SHP77 treated with DMSO at 0.1 percent for 48 hours (cell line): ENCODE results near the gene SCART1.
A peak's percentile ranks its signal among the peaks of the same experiment; 100 is the strongest.
"Not testable (repeated sequence)": the region's sequence is repeated elsewhere in the genome, so short reads cannot be mapped to it uniquely, and the experiment has no call there.

Experiments used
- DNase-seq: peaks from one replicate; lab custom pipeline; 2025; lab: John Stamatoyannopoulos, UW

The SCART1 gene

DNA sequence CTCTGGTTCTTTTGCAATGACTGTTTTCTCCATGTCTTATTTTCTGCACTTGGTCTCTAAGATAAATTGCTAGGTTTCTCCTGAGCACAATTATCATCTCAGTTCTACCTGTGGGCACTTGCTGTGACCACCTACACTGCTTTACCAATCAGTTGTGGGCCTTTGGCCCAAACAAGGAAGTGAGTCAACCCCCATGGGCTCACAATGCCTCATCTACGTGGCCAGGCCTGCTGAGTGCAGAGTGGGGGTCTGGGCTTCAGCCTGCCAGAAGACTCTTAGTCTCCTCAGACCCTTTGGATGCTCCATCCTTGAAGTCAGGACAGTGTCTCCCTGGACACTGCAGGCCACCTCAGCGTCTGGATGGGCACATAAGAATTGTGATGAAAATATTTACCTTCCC lies 20.3 kb downstream of the SCART1 start:
- no peak for DNase-seq

DNA sequence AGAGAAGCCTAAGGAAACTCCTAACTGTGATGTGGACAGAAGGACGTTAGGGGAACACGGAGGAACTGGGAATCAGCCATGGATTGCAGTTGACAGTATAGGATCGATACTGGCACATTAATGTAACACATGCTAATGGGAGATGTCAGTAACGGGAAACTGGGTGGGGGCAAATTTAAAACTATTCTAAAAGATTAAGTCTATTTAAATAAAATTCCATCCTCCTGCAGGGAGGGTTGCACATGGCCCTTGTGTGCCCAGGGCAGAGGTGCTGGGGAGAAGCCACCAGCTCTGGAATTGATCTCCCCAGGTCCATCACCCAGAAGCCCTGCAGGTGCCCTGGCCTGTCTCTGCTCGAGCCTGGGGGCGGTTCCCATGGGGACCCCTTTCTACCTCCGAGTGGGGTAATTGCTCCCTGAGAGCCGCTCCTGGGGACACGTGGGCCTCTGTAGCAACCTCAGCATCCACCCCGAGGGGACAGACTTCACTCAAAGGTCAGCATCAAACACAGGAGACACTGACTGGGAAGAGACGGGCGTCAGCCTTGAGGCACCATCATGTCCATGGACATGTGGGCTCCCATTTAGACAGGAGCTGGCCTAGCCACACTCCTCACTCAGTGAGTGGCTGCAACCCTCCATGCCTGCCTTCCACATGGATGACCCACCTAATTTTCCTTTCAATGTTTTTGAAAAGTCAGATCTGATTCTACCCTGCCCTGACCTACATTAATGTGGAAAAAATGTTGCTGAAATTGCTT lies 21.1 kb downstream of the SCART1 start:
- no peak for DNase-seq

GRCh38 chr10:133475425-133475734 lies 21.6 kb downstream of the SCART1 start:
- DNase-seq = no peak

- DNase-seq = no peak
These were observed 22.3 kb downstream of the SCART1 start for GRCh38 chr10:133475821-133476640.

DNA sequence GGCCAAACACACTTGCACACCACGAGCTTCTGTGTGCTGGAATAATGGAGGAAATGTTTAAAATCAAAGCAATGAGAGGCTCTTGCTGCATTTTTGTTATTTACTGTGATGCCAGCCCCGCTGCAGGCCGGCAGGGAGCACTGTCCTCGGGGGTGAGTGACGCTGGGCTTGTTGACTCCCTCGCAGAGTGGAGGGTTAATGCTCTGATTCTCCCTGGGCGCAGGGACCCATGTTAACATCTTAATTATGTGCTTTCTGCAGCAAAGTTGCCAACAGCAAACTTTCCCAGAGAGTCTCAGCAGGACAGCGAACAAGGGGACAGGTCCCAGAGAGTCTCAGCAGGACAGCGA lies 22.9 kb downstream of the SCART1 start:
- no peak for DNase-seq

DNA sequence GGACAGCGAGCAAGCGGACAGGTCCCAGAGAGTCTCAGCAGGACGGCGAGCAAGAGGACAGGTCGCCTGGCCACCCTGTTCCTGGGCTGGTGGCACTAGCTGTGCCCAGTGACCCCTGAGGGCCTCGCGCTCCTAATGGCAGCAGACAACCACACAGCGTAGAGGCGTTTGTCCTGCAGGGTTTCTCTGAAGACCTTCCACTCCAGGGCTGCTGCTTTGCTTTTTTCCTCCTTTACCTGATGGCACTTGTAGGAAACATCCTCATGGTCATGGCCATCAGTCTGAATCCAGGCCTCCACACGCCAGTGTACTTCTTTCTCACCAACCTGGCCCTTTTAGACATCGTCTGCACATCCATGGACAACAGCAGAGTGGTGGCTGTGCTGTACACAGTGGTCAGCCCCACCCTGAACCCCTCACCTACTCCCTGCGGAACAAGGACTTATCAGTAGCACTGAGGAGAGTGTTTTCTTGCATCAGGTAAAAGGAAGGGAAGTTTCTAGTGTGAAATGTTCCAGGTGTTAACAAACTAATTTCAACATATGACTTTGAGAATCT lies 27.4 kb downstream of the SCART1 start:
- no peak for DNase-seq

- no peak for DNase-seq
These were observed 27.9 kb downstream of the SCART1 start for GRCh38 chr10:133481657-133482056.

DNA sequence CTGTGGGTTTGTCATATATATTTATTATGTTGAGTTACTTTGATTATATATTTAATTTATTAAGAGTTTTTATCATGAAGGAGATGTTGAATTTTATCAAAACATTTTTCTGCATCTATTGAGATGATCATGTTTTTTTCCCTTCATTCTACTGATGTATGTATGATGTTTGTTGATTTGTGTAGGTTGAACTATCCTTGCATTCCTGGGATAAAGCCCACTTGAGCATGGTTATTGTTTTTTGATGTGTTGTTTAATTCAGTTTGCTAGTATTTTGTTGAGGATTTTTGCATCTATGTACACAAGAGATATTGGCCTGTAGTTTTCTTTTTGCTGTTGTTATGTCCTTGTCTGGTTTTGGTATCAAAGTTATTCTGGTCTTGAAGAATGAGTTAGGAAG lies 31.1 kb downstream of the SCART1 start:
- no peak for DNase-seq

GRCh38 chr10:133487085-133487484 lies 33.3 kb downstream of the SCART1 start:
- DNase-seq = no peak

DNA sequence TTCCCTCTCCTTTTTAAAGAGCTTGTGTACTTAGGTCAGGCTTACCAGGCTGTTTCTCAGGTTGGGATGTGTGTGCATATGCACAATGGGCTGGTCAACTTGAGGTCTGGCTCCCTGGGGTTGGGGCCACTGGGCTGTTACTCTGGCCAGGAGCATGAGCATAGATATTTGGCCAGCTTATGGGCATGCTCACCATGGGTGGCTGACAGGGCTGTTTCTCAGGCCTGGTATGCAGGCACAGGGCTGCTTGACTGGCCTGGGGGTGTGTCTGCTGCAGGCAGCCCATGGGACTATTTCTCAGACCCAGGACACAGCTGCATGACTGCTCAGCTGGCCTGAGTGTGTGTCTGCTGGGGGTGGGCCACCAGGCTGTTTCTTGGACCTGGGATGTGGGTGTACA lies 34.6 kb downstream of the SCART1 start:
- DNase-seq = no peak

GRCh38 chr10:133489816-133490588 lies 36.3 kb downstream of the SCART1 start:
- DNase-seq = no peak

DNA sequence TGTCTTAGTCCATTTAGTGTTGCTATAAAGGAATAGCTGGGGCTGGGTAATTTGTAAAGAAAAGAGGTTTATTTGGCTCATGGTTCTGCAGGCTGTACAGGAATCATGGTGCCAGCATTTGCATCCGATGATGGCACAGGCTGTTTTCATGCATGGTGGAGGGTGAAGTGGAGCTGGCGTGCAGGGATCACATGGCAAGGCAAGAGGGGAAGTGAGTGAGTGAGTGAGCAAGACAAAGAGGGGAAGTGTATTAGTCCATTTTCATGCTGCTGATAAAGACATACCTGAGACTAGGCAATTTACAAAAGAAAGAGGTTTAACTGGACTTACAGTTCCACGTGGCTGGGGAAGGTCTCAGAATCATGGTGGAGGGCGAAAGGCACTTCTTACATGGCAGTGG lies 39.8 kb downstream of the SCART1 start:
- DNase-seq = not testable (repeated sequence)

DNA sequence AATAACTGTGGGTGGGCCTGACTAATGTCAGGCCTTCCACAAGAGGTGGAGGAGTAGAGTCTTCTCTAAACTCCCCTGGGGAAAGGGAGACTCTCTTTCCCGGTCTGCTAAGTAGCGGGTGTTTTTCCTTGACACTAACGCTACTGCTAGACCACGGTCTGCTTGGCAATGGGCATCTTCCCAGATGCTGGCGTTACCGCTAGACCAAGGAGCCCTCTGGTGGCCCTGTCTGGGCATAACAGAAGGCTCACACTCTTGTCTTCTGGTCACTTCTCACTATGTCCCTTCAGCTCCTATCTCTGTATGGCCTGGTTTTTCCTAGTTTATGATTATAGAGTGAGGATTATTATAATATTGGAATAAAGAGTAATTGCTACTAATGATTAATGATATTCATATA lies 43.6 kb downstream of the SCART1 start:
- DNase-seq = not testable (repeated sequence)

GRCh38 chr10:133499176-133499575 lies 45.4 kb downstream of the SCART1 start:
- DNase-seq = not testable (repeated sequence)

GRCh38 chr10:133500897-133501296 lies 47.2 kb downstream of the SCART1 start:
- not testable (repeated sequence) for DNase-seq

GRCh38 chr10:133509700-133510099 lies 56.0 kb downstream of the SCART1 start:
- DNase-seq = no peak

DNA sequence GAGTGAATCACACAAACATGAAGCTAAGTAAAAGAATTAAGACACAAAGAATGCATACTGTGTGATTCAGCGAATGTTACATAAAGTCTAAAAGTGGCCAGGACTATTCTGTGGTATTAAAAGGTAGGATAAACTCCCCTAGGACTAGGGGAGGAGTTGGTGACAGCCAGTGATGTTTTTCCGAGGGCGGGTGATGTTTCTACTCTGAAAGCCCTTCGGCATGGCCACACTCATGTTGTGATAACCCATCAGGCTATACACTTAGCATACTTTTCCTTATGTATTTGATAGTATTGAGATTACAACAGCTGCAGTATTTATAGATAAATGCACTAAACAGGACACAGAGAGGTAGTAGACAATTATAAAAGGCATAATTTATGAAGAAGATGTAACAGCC lies 57.7 kb downstream of the SCART1 start:
- no peak for DNase-seq

DNA sequence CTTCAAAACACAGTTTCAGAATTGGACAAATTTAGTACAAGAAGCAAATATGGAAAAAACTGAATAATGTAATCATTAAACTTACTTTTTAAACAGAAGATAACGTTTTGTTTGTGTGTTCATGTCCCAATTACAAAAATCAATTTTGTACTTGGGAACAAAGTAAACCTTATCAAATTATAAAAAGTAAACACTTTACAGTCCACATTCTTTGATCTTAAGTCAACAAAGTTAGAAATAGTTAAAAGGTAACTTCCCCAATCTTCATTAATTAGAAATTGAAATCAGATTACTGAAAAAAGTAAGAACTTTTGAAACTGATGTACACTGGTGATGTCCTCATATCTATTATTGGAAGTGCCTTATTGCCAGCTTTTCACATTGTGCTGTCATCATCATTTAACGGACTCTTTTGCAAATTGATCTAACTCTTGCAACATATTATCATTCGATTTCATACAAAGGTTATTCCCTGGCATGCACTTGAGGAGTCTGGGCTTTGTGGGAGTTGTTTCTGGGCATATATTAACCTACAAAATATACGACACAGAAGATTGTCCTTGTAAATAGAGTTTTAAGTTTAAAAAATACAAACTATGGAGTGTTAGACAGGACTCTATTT lies 58.3 kb downstream of the SCART1 start:
- no peak for DNase-seq

DNA sequence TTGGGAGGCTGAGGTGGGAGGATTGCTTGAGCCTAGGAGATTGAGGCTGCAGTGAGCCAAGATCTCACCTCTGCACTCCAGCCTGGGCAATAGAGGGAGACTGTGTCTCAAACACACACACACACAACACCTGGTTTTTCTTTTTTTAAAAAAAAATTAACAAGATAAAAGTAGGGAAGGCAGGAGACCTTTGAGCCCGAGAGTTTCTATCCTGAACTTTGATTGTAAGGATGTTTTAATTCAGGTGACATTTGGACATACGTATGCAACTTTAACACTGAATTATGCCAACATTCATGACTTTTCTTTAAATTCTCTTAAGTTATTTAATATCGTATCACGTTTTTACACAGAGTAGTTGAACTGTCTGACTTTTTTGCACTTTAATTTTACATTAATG lies 61.7 kb downstream of the SCART1 start:
- DNase-seq = no peak

- no peak for DNase-seq
These were observed 62.3 kb downstream of the SCART1 start for GRCh38 chr10:133516057-133516456.

GRCh38 chr10:133518517-133518916 lies 64.8 kb downstream of the SCART1 start:
- DNase-seq = peak; percentile 77
